ENCODE results near the gene SLC6A19. TPM values are rescaled to one million over a fixed set of nuclear protein-coding genes. Genes with fewer than 3 reads are reported as not detected.
"Not testable (repeated sequence)": the region's sequence is repeated elsewhere in the genome, so short reads cannot be mapped to it uniquely, and the experiment has no call there.

Gene SLC6A19
- total RNA-seq, 2 experiments from 2014 or later: not detected

DNA sequence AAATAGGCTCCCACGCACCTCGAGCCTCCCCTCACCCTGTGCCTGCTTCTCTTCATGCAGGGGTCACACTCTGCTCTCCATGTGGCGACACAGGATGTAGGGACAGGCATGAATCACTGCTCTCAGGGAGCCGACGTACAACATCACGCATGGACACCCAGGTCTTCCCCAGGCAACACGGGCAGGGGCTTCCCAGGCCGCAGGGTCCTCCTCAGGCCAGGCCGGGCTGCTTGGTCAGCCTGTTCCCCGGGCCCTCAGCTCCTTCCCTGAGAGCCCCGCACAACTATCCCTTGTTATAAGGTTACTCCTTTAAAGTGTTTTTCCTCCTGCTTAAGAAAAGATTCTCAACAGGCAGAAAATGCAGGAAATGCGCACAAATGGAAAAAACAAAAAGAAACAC lies 24.8 kb downstream of the SLC6A19 start:
- peaks cover 7% of the 10 kb centered on the region for H3K27me3 Mint-ChIP-seq
- no peaks in the 10 kb centered on the region for H3K36me3 Mint-ChIP-seq
- H3K27ac Mint-ChIP-seq: no peak overlapping the region
- intact Hi-C loops (cut with micrococcal nuclease): no loop called here
- ChIA-PET POLR2A (no interaction called here), CTCF (no interaction called here)
- H3K4me3 Mint-ChIP-seq: no peak overlapping the region
- DNase-seq: no peak
- H3K9me3 Mint-ChIP-seq: no peaks in the 10 kb centered on the region
- no peaks in the 10 kb centered on the region for H3K4me1 Mint-ChIP-seq (ENCODE audit: low read depth)

DNA sequence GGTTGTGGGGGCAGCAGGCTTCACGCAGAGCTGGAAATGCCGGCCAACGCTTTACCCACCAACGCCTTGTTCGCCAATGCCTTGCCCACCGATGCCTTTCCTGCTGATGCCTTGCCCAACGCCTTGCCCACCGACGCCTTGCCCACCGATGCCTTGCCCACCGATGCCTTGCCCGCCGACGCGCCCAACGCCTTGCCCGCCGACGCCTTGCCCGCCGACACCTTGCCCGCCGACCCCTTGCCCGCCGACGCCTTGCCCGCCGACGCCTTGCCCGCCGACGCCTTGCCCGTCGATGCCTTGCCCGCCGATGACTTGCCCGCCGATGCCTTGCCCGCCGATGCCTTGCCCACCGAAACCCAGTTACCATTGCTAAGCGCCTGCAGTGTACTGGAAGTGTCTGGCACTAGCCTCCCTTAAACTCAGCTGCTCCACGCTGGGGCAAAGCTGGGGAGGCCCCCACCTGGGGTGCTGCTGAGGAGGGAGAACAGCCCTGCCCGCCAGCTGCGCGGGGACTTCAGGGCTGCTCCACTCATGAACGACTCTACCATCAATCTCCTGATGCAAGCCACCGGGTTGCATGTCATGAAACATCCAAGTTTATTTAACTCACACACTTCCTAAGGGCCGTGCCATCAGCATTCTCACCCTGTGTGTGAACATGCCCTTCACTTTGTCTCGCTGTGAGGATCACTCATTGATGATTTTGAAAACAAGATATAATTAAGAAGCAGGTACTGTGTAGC lies 25.6 kb downstream of the SLC6A19 start:
- Mint-ChIP-seq H3K27me3 (peaks cover 7% of the 10 kb centered on the region), H3K27ac (no peak overlapping the region), H3K4me3 (no peak overlapping the region), H3K9me3 (no peaks in the 10 kb centered on the region), H3K36me3 (no peaks in the 10 kb centered on the region), H3K4me1 (ENCODE audit: low read depth) (no peaks in the 10 kb centered on the region)
- POLR2A ChIA-PET: no interaction called here
- intact Hi-C loops (cut with micrococcal nuclease): no loop called here
- CTCF ChIA-PET: no interaction called here
- no peak for DNase-seq

DNA sequence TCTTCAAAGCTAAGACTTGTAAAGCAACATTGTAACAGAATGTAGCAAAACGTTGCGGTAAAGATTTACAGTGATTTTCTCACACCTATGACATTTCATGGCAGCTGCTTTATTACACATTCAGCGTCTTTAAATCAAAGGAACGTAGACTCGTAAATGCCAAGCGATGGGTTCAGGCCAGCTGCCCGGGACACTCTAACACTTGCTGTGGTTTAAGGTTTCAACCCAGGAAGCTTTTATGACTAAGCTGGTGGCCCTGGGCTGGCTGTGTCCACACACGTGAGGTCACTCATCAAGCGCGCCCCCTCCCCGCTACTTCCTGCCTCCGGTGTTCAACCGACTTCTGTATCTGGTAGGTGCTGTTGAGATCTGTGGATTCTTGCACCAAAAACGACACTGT lies 26.3 kb downstream of the SLC6A19 start:
- POLR2A ChIA-PET: no interaction called here
- no peaks in the 10 kb centered on the region for H3K9me3 Mint-ChIP-seq
- DNase-seq: no peak
- intact Hi-C loops (cut with micrococcal nuclease): no loop called here
- no peaks in the 10 kb centered on the region for H3K4me1 Mint-ChIP-seq (ENCODE audit: low read depth)
- no peaks in the 10 kb centered on the region for H3K36me3 Mint-ChIP-seq
- CTCF ChIA-PET: no interaction called here
- no peak overlapping the region for H3K4me3 Mint-ChIP-seq
- H3K27ac Mint-ChIP-seq: no peak overlapping the region
- H3K27me3 Mint-ChIP-seq: peaks cover 7% of the 10 kb centered on the region

DNA sequence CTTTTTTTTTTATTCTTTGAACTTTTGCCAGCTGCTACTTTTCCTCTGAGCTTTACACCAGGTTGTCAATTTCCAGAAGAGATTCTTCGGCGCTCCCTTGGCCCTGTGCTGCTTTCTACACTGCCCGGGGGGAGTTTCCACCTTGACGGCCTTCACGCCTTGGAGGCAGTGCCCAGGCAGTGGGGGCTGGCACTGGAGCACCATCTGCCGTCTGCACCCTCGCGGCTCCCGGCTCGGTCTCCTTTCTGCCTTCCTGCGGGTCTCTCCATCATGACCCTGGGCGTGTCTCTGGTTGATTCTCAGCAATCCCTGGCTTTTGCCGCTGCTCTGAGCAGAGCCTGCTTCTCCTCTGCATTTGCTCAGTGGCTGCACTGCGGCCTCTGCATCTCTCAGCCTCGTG lies 26.7 kb downstream of the SLC6A19 start:
- Mint-ChIP-seq H3K9me3 (no peaks in the 10 kb centered on the region), H3K27me3 (peaks cover 9% of the 10 kb centered on the region), H3K36me3 (no peaks in the 10 kb centered on the region), H3K4me3 (no peak overlapping the region), H3K4me1 (ENCODE audit: low read depth) (no peaks in the 10 kb centered on the region), H3K27ac (no peak overlapping the region)
- intact Hi-C loops (cut with micrococcal nuclease): no loop called here
- no peak for DNase-seq
- ChIA-PET CTCF (no interaction called here), POLR2A (no interaction called here)

DNA sequence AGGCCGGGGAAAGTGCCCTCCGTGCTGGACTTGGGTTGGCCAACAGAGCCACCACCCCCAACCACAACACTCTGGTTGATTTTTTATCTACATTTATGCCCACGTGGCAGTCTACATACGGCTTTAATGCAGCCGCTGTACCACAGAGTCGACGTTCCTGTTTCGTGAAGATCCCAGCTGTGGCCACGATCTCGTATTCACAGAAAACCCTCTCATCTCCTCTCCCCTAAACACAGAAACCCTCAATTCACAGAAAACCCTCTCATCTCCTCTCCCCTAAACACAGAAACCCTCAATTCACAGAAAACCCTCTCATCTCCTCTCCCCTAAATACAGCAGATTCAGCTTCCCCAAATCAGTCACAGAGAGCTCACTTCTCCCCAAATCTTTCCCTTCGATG lies 27.6 kb downstream of the SLC6A19 start:
- CTCF ChIA-PET; H3K9me3 Mint-ChIP-seq; DNase-seq; intact Hi-C loops (cut with micrococcal nuclease); H3K27me3 Mint-ChIP-seq; POLR2A ChIA-PET; H3K4me3 Mint-ChIP-seq; H3K27ac Mint-ChIP-seq; H3K36me3 Mint-ChIP-seq; H3K4me1 Mint-ChIP-seq (ENCODE audit: low read depth): not testable (repeated sequence)

DNA sequence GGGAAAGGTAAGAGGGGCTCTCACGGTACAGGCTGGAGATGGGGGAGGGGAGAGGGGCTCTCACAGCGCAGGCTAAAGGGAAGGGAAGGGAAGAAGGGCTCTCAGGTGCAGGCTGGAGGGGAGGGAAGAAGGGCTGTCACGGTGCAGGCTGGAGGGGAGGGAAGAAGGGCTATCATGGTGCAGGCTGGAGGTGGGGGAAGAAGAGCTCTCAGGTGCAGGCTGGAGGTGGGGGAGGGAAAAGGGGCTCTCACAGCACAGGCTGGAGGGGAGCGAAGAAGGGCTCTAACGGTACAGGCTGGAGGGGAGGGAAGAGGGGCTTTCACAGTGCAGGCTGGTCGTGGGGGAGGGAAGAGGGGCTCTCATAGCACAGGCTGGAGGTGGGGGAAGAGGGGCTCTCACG lies 28.4 kb downstream of the SLC6A19 start:
- Mint-ChIP-seq H3K4me3 (no peak overlapping the region), H3K36me3 (no peaks in the 10 kb centered on the region), H3K27ac (no peak overlapping the region), H3K4me1 (ENCODE audit: low read depth) (no peaks in the 10 kb centered on the region), H3K27me3 (peaks cover 9% of the 10 kb centered on the region), H3K9me3 (no peaks in the 10 kb centered on the region)
- ChIA-PET POLR2A (no interaction called here), CTCF (no interaction called here)
- intact Hi-C loops (cut with micrococcal nuclease): no loop called here
- no peak for DNase-seq

DNA sequence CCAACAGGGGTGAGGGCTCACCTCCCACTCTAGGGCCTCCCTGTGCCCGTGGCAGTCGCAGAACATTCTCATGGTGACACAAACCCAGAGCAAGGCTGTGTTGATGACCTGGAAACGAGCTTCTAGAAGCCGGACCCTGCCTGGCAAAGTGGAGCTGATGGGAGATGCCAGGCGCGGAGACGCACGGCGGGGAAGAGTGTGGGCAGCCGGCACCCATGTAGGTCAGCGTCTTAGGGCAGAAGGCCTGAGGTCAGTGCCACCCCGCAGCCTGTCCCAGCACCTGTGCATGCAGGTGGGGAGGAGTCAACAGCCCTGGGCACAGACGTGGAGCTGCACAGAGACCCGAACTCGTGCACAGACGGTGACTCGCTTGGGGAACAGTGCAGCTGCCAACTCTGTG lies 29.2 kb downstream of the SLC6A19 start:
- no peaks in the 10 kb centered on the region for H3K4me1 Mint-ChIP-seq (ENCODE audit: low read depth)
- H3K4me3 Mint-ChIP-seq: no peak overlapping the region
- ChIA-PET CTCF (no interaction called here), POLR2A (no interaction called here)
- peaks cover 9% of the 10 kb centered on the region for H3K27me3 Mint-ChIP-seq
- intact Hi-C loops (cut with micrococcal nuclease): no loop called here
- H3K36me3 Mint-ChIP-seq: no peaks in the 10 kb centered on the region
- no peak for DNase-seq
- H3K9me3 Mint-ChIP-seq: peaks cover 3% of the 10 kb centered on the region
- no peak overlapping the region for H3K27ac Mint-ChIP-seq

DNA sequence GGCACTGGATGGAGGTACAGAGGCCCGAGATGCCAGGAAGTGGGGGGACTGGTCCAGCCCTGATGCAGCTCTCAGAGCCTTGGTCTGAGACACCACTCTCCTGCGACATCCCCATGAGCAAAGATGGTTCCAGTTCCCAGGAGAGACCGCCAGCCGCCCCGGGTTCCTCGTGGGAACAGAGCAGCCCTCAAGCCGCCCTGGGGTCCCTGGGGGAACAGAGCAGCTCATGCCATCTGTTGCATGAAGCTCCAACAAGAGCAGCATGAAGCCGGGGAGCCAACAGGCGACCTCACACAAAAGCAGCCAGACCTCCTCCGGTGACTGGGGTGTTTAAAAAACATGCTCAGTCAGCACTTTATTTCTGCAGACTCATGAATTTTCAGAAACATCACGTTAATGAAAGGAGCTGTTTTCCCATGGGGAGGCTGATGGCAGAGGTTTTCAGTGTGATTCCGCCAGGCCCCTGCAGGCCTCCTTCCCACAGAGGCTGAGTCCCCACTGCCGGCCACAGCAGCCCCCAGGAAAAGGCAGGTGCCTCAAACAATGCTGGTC lies 30.0 kb downstream of the SLC6A19 start:
- Mint-ChIP-seq H3K36me3 (no peaks in the 10 kb centered on the region), H3K9me3 (peaks cover 11% of the 10 kb centered on the region), H3K27ac (no peak overlapping the region), H3K4me3 (no peak overlapping the region), H3K4me1 (ENCODE audit: low read depth) (no peaks in the 10 kb centered on the region), H3K27me3 (peaks cover 9% of the 10 kb centered on the region)
- ChIA-PET CTCF (no interaction called here), POLR2A (no interaction called here)
- intact Hi-C loops (cut with micrococcal nuclease): no loop called here
- DNase-seq: no peak

DNA sequence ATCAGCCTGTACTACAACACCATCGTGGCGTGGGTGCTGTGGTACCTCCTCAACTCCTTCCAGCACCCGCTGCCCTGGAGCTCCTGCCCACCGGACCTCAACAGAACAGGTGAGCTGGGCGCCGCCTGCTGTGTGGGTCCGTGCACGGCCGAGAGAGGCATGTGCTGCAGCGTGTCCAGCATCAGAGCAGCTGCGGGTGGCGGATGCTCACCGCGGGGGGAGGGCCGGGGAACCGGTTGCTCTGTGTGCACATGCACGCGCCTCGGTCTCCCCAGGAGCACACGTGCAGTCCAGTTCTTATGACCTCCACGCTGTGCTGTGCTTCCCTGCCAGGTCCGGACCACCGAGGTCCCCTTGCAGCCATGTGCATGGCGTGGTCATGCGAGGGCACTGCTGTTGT lies 31.4 kb downstream of the SLC6A19 start:
- POLR2A ChIA-PET: no interaction called here
- CTCF ChIA-PET: no interaction called here
- no peak overlapping the region for H3K27ac Mint-ChIP-seq
- H3K27me3 Mint-ChIP-seq: peaks cover 9% of the 10 kb centered on the region
- H3K36me3 Mint-ChIP-seq: no peaks in the 10 kb centered on the region
- peaks cover 14% of the 10 kb centered on the region for H3K9me3 Mint-ChIP-seq
- H3K4me1 Mint-ChIP-seq (ENCODE audit: low read depth): no peaks in the 10 kb centered on the region
- intact Hi-C loops (cut with micrococcal nuclease): no loop called here
- H3K4me3 Mint-ChIP-seq: no peak overlapping the region
- no peak for DNase-seq

DNA sequence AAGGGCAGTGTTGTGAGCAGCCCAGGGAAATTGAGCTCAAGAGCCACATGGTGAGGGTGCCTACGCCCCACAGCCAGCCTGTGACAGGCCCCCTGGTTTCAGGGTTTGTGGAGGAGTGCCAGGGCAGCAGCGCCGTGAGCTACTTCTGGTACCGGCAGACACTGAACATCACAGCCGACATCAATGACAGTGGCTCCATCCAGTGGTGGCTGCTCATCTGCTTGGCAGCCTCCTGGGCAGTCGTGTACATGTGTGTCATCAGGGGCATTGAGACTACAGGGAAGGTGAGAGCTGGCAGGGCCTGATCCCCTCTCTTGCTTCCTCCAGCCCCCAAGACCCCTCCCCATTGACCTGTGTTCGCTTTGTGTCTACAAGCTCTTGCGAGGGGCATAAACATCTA lies 34.0 kb downstream of the SLC6A19 start:
- Mint-ChIP-seq H3K36me3 (no peaks in the 10 kb centered on the region), H3K27ac (no peak overlapping the region), H3K4me3 (no peak overlapping the region), H3K27me3 (peaks cover 3% of the 10 kb centered on the region), H3K9me3 (peaks cover 14% of the 10 kb centered on the region), H3K4me1 (ENCODE audit: low read depth) (no peaks in the 10 kb centered on the region)
- intact Hi-C loops (cut with micrococcal nuclease): no loop called here
- ChIA-PET POLR2A (no interaction called here), CTCF (interaction anchor here (1.0 kb wide), 1 partner anchor 61 kb away, joined by 3 read pairs; no protein-coding TSS in a partner anchor)
- DNase-seq: no peak

DNA sequence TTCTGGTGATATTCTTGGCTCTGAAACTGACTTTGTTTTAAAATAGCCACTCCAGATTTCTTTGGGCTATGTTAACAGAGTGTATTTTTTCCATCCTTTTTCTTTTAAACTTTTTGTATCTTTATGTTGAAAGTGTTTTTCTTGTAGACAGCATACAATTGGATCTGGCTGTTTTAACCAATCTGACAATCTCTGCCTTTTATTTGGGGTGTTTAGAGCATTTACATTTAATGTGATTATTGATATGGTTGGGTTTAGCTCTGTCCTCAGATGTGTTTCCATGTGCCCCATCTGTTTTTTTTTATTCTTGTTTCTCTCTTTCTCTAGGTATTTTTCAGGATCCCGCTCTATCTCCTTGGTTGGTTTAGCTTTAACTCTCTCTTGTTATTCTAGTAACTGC lies 34.4 kb downstream of the SLC6A19 start:
- Mint-ChIP-seq H3K9me3 (peaks cover 14% of the 10 kb centered on the region), H3K36me3 (no peaks in the 10 kb centered on the region), H3K27me3 (peaks cover 2% of the 10 kb centered on the region), H3K4me3 (no peak overlapping the region), H3K4me1 (ENCODE audit: low read depth) (no peaks in the 10 kb centered on the region), H3K27ac (no peak overlapping the region)
- ChIA-PET POLR2A (no interaction called here), CTCF (interaction anchor here (1.0 kb wide), 1 partner anchor 62 kb away, joined by 3 read pairs; no protein-coding TSS in a partner anchor)
- intact Hi-C loops (cut with micrococcal nuclease): no loop called here
- DNase-seq: no peak

DNA sequence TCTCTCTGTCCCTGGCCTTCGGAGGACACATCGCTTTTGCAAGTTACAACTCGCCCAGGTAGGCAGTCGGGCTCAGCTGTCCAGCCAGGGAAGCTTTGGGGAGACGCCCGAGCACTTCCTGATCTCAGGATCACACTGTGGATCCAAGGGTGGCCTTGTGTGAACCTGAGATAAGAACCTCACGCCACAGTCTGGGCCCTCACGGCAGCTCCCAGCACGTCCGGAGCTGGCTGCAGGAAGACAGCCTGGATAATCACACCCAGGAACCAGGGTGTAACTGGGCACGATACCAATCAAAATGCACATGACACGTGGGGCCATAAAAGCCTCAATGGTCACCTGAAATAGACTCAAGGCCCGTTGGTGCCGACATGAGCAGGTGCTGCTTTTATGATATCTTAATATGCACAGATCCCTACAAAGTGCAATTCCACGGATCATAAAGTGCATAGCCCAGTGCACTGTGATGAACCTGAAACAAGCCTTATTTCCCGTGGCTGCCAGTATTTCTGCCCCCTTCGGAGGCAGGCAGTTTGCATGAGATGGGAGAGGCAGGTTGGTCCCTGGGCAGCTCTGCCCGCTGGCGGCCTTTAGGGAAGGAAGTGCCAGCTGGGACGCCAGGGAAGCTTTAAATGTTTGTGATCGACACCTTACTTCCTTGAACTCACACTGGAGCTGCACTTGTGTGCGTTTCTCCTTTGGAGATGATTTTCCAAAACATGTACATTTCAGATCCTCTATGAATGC lies 38.3 kb downstream of the SLC6A19 start:
- Mint-ChIP-seq H3K9me3 (peaks cover 14% of the 10 kb centered on the region), H3K27me3 (peaks cover 2% of the 10 kb centered on the region), H3K36me3 (no peaks in the 10 kb centered on the region), H3K27ac (no peak overlapping the region), H3K4me3 (no peak overlapping the region), H3K4me1 (ENCODE audit: low read depth) (no peaks in the 10 kb centered on the region)
- ChIA-PET CTCF (no interaction called here), POLR2A (no interaction called here)
- no peak for DNase-seq
- intact Hi-C loops (cut with micrococcal nuclease): no loop called here

Data from activated CD4-positive, alpha-beta memory T cell treated with anti-CD3 and anti-CD28 coated beads for 36 hours (primary cell).